ENCODE measurements around the gene TMEM170B. TPM values are rescaled to one million over a fixed set of nuclear protein-coding genes. Genes with fewer than 3 reads are reported as not detected.
A peak's percentile ranks its signal among the peaks of the same experiment; 100 is the strongest.

Gene TMEM170B
- total and polyA plus RNA-seq, 2 donors (not counting 1 experiment from before 2014, with no cell fraction given): 1.5 to 4.5 TPM

DNA sequence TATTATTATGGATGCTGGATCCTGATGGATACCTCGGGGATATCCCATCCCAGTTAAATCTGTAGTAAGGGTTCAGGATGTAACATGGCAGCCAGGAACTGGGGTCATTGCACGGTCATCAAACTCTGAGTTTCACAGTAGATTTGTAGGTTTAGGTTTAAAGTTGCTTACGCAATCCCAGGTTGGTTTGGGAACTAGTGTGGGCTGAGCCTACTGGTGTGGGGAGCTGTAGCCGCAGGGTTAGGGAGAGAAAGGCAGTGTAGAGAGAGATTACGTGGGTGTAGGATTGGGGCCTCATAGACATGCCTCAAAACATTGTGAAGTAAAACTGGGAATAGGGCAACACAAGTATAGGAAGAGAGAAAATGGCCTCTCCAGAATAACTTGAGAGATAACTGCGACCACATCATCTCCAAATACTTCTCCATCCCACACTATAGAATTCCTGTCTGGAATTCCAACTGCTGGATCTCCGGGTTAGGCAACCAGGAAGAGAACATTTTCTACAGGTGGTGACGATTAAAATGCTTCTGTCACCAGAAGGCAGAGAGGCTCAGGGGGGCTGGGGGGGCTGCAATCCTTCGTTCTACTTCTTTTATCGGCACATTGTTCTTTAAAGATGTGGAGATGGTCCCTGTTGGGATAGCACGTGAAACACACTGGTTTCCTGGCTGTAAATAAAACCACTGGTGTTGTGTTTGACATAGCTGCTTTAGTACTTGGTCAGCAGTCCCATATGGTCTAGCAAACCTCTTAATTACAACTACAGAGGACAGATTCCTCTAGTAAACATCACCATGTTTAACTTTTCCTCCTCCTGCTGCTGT is 44.9 kb upstream of the TMEM170B start:
- no peak overlapping the region for H3K4me3 ChIP-seq (replicated peaks in 1 of 4; ENCODE audit: control extremely low read depth in 1 of 4, insufficient read depth in 1 of 4, low read depth in 3 of 4, low read length in 4 of 4)
- H3K9me3 ChIP-seq (ENCODE audit: control insufficient read depth, insufficient read depth, low read depth, low read length): no peaks in the 10 kb centered on the region
- H3K27me3 ChIP-seq (ENCODE audit: control insufficient read depth, insufficient read depth, low read length): no peaks in the 10 kb centered on the region
- H3K9ac ChIP-seq (ENCODE audit: insufficient read depth, low read length): no peak overlapping the region
- no peak overlapping the region for H3K4me2 ChIP-seq (ENCODE audit: extremely low read depth, insufficient read depth, low read length)
- peak in 1 of 2 donors; percentile 47 for DNase-seq (ENCODE audit: low read depth in 2 of 2)
- H2AFZ ChIP-seq (ENCODE audit: low read length): no peak overlapping the region
- no peak overlapping the region for H3K27ac ChIP-seq (ENCODE audit: insufficient read depth, low read length)
- H3K36me3 ChIP-seq (ENCODE audit: control insufficient read depth, insufficient read depth, low read length): no peaks in the 10 kb centered on the region
- TF ChIP-seq, protein P1, sequence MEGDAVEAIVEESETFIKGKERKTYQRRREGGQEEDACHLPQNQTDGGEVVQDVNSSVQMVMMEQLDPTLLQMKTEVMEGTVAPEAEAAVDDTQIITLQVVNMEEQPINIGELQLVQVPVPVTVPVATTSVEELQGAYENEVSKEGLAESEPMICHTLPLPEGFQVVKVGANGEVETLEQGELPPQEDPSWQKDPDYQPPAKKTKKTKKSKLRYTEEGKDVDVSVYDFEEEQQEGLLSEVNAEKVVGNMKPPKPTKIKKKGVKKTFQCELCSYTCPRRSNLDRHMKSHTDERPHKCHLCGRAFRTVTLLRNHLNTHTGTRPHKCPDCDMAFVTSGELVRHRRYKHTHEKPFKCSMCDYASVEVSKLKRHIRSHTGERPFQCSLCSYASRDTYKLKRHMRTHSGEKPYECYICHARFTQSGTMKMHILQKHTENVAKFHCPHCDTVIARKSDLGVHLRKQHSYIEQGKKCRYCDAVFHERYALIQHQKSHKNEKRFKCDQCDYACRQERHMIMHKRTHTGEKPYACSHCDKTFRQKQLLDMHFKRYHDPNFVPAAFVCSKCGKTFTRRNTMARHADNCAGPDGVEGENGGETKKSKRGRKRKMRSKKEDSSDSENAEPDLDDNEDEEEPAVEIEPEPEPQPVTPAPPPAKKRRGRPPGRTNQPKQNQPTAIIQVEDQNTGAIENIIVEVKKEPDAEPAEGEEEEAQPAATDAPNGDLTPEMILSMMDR (conservative IDR thresholded peaks at IDR 0.05 in 1 of 2, IDR thresholded peaks at IDR 0.05 in 1 of 2; ENCODE audit: low read depth in 1 of 2, low read length in 2 of 2): no peak
- no peak for TF ChIP-seq EZH2 (IDR thresholded peaks at IDR 0.05; ENCODE audit: low read length, missing control alignments)
- no peaks in the 10 kb centered on the region for H4K20me1 ChIP-seq (ENCODE audit: control insufficient read depth, extremely low read depth, insufficient read depth, low read length)
- H3K79me2 ChIP-seq (ENCODE audit: control insufficient read depth, insufficient read depth, low read length): no peaks in the 10 kb centered on the region
- H3K4me1 ChIP-seq (ENCODE audit: control insufficient read depth, extremely low read depth, insufficient read depth, low read length): no peaks in the 10 kb centered on the region

DNA sequence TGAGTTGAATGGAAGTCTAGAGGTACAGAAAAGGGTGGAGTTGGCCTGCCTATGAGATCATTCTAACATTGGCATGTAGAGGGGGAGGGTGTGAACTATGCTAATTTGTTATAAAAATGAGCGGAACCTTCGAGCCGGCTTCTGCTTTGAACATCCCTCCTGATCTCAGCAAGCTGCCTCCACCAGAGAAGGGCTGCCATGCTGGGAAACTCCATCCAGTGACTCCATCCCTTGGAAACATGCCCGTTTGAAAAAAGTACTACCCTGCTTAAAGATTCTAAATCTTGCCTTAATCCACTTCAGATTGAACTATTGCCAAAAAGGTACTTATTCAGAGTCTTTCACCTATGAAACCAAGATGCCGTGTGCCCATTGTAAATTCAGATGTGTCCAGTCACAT is 43.6 kb upstream of the TMEM170B start:
- Histone ChIP-seq H3K27me3 (ENCODE audit: control insufficient read depth, insufficient read depth, low read length) (no peaks in the 10 kb centered on the region), H3K9me3 (ENCODE audit: control insufficient read depth, insufficient read depth, low read depth, low read length) (no peaks in the 10 kb centered on the region), H3K27ac (ENCODE audit: insufficient read depth, low read length) (no peak overlapping the region), H3K4me2 (ENCODE audit: extremely low read depth, insufficient read depth, low read length) (no peak overlapping the region), H3K79me2 (ENCODE audit: control insufficient read depth, insufficient read depth, low read length) (no peaks in the 10 kb centered on the region), H2AFZ (ENCODE audit: low read length) (no peak overlapping the region), H4K20me1 (ENCODE audit: control insufficient read depth, extremely low read depth, insufficient read depth, low read length) (no peaks in the 10 kb centered on the region), H3K36me3 (ENCODE audit: control insufficient read depth, insufficient read depth, low read length) (no peaks in the 10 kb centered on the region), H3K4me3 (replicated peaks in 1 of 4; ENCODE audit: control extremely low read depth in 1 of 4, insufficient read depth in 1 of 4, low read depth in 3 of 4, low read length in 4 of 4) (no peak overlapping the region), H3K4me1 (ENCODE audit: control insufficient read depth, extremely low read depth, insufficient read depth, low read length) (no peaks in the 10 kb centered on the region), H3K9ac (ENCODE audit: insufficient read depth, low read length) (no peak overlapping the region)
- TF ChIP-seq EZH2 (IDR thresholded peaks at IDR 0.05; ENCODE audit: low read length, missing control alignments): no peak
- TF ChIP-seq, protein P1 (conservative IDR thresholded peaks at IDR 0.05 in 1 of 2, IDR thresholded peaks at IDR 0.05 in 1 of 2; ENCODE audit: low read depth in 1 of 2, low read length in 2 of 2): no peak
- DNase-seq (ENCODE audit: low read depth in 2 of 2): no peak

DNA sequence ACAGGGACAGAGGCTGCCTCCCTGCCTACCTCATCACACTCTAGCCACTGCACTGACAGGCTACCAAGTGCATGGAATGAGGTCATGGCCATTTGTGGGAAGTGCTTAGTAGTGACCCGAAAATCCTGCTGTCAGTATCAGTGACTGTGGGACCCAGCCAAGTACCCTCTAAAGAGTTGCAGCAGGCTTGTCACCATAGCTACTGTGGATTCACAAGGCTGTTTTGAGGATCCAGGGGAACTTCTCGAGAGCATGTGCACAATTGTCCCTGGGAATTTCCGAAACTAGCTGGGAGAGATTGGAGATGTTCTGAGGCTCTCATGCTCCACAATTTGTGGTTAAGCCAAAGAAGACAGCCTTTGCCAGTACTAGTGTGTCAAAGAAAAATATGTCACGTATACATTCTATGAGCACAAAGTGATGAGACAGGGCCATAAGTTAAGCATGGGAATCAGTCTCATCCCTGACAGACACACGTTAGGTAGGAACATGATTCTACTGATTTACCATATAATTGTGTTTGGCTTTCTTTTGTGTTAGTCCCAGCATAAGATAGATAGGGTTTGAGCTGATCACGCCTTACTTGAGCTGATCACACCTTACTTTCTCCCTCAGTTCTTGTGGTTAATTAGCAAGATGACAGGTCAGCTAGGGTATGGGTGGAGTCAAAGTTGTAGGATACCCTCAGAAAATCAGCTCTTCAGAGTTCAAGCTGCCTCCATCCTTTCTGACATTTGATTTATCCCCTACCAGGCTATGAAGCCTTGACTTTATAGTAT is 42.6 kb upstream of the TMEM170B start:
- Histone ChIP-seq H3K4me2 (ENCODE audit: extremely low read depth, insufficient read depth, low read length) (no peak overlapping the region), H3K9me3 (ENCODE audit: control insufficient read depth, insufficient read depth, low read depth, low read length) (no peaks in the 10 kb centered on the region), H3K36me3 (ENCODE audit: control insufficient read depth, insufficient read depth, low read length) (no peaks in the 10 kb centered on the region), H3K4me1 (ENCODE audit: control insufficient read depth, extremely low read depth, insufficient read depth, low read length) (no peaks in the 10 kb centered on the region), H4K20me1 (ENCODE audit: control insufficient read depth, extremely low read depth, insufficient read depth, low read length) (no peaks in the 10 kb centered on the region), H3K79me2 (ENCODE audit: control insufficient read depth, insufficient read depth, low read length) (no peaks in the 10 kb centered on the region), H3K27ac (ENCODE audit: insufficient read depth, low read length) (no peak overlapping the region), H2AFZ (ENCODE audit: low read length) (no peak overlapping the region), H3K27me3 (ENCODE audit: control insufficient read depth, insufficient read depth, low read length) (no peaks in the 10 kb centered on the region), H3K9ac (ENCODE audit: insufficient read depth, low read length) (no peak overlapping the region), H3K4me3 (replicated peaks in 1 of 4; ENCODE audit: control extremely low read depth in 1 of 4, insufficient read depth in 1 of 4, low read depth in 3 of 4, low read length in 4 of 4) (no peak overlapping the region)
- peak in 1 of 2 donors; percentile 28 for DNase-seq (ENCODE audit: low read depth in 2 of 2)
- TF ChIP-seq, protein P1 (conservative IDR thresholded peaks at IDR 0.05 in 1 of 2, IDR thresholded peaks at IDR 0.05 in 1 of 2; ENCODE audit: low read depth in 1 of 2, low read length in 2 of 2): no peak
- no peak for TF ChIP-seq EZH2 (IDR thresholded peaks at IDR 0.05; ENCODE audit: low read length, missing control alignments)
